Stimulated activated naive CD8-positive, alpha-beta T cell treated with anti-CD3 and anti-CD28 coated beads, Interleukin-15, amount 100 ng/mL, for 72 hours (primary cell): ENCODE results near the gene GINS3.
"Not testable (repeated sequence)": the region's sequence is repeated elsewhere in the genome, so short reads cannot be mapped to it uniquely, and the experiment has no call there.

Experiments used
- ATAC-seq: fragments of 150-1000 bp; cut with Tn5 transposase; 2 replicates; pipeline ENCODE4 v1.10.0; 2021; ENCODE audit warnings: mild to moderate bottlenecking, moderate library complexity
- DNase-seq, 2 donors: peaks; one replicate each; pipeline ENCODE4 v3.0.0; 2021 to 2022
- H3K27ac Mint-ChIP-seq, 2 donors: one replicate each; pipeline ENCODE4 v1.8.0; 2022; ENCODE audit warnings: mild to moderate bottlenecking in 2 of 2, mixed read lengths in 2 of 2, moderate library complexity in 2 of 2
- H3K27me3 Mint-ChIP-seq: one replicate; pipeline ENCODE4 v1.8.0; 2022; ENCODE audit warnings: mixed read lengths
- H3K4me1 Mint-ChIP-seq: one replicate; pipeline ENCODE4 v1.8.0; 2022; ENCODE audit warnings: mild to moderate bottlenecking, mixed read lengths
- H3K4me3 Mint-ChIP-seq, 2 donors: one replicate each; pipeline ENCODE4 v1.8.0; 2022; ENCODE audit warnings: mild to moderate bottlenecking in 2 of 2, mixed read lengths in 2 of 2, moderate library complexity in 1 of 2
- H3K9me3 Mint-ChIP-seq, 2 donors: one replicate each; pipeline ENCODE4 v1.8.0; 2022; ENCODE audit warnings: mixed read lengths in 2 of 2

Gene GINS3

DNA sequence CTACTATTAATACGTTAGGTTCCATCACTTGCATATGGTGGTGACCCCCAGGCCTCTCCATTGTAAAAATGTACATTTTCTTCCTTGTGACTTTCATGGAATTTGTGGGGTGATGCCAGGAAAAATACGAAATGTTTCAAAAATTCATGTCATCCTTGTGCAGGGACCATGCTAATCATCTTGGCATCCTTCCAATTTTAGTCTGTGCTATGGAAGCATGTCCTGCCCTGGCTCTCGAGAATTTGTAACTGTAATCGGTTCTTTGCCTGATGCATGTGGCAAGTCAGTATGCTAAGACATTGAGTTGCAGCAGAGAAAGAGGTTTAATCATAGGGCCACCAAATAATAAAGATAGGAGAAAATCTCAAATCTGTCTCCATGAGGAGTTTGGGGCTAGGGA lies 14.3 kb upstream of the GINS3 start:
- no peak overlapping the region for H3K4me3 Mint-ChIP-seq
- no peaks in the 10 kb centered on the region for H3K27me3 Mint-ChIP-seq
- H3K27ac Mint-ChIP-seq = no peak overlapping the region
- no peaks in the 10 kb centered on the region for H3K9me3 Mint-ChIP-seq
- ATAC-seq (no peak), DNase-seq (no peak)
- no peaks in the 10 kb centered on the region for H3K4me1 Mint-ChIP-seq

DNA sequence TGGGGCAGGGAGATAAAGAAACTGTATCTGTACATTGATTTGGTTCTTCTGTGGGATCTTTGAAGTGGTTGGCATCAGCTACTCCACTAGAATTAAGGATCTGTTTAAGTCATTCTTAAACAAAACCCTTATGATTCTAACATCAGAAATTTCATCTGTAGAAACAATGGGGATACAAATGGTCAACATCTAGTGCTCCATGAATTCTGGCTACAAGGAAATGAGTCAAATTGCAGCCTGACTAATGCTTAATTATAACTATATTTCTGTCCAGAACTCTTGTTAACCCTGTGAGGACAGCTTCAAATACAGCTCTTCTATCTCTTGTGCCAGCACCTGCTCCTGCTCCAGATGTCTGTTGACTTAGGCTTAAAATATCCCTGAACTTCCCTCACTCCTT lies 13.9 kb upstream of the GINS3 start:
- Mint-ChIP-seq H3K27ac (no peak overlapping the region), H3K9me3 (no peaks in the 10 kb centered on the region), H3K27me3 (no peaks in the 10 kb centered on the region), H3K4me1 (no peaks in the 10 kb centered on the region), H3K4me3 (no peak overlapping the region)
- DNase-seq = no peak
- no peak for ATAC-seq

DNA sequence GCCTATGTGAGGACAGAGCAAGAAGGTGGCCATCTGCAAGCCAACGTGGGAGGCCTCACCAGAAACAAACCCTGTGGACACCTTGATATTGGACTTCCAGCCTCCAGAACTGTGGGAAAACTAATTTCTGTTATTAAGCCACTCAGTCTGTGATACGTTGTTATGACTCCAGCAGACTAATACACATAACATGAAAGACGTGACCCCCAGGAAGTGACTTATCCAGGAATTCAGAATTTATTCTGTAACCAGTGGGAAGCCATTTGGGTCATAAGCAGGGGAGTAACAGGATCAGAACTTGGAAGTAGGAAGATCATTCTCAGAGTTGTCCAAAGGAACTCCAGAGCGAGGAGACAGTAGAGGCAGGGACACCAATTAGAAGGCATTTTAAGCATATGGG lies 12.5 kb upstream of the GINS3 start:
- no peaks in the 10 kb centered on the region for H3K9me3 Mint-ChIP-seq
- H3K27ac Mint-ChIP-seq = no peak overlapping the region
- DNase-seq = no peak
- H3K4me1 Mint-ChIP-seq = no peaks in the 10 kb centered on the region
- H3K4me3 Mint-ChIP-seq = no peak overlapping the region
- no peaks in the 10 kb centered on the region for H3K27me3 Mint-ChIP-seq
- ATAC-seq = no peak

DNA sequence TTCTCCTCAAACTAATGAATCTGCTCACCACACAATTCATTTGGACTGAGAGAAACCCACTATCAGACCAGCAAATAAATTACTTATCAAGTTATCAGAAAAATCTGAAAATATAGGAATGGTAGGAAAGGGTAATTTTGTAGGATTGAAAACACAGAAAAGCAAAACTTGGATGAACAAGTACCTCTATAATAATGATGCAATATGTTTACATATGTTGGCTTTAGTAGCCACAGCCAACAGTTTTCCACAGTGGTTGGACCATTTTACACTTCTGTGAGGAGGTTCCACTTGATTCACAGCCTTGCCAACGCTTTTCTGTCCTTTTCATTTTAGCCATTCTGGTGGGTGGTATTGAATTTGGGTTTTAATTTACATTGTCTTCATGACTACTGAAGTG lies 10.6 kb upstream of the GINS3 start:
- H3K27me3 Mint-ChIP-seq = no peaks in the 10 kb centered on the region
- H3K9me3 Mint-ChIP-seq = no peaks in the 10 kb centered on the region
- no peak for ATAC-seq
- no peaks in the 10 kb centered on the region for H3K4me1 Mint-ChIP-seq
- no peak overlapping the region for H3K27ac Mint-ChIP-seq
- DNase-seq = no peak
- H3K4me3 Mint-ChIP-seq = no peak overlapping the region

DNA sequence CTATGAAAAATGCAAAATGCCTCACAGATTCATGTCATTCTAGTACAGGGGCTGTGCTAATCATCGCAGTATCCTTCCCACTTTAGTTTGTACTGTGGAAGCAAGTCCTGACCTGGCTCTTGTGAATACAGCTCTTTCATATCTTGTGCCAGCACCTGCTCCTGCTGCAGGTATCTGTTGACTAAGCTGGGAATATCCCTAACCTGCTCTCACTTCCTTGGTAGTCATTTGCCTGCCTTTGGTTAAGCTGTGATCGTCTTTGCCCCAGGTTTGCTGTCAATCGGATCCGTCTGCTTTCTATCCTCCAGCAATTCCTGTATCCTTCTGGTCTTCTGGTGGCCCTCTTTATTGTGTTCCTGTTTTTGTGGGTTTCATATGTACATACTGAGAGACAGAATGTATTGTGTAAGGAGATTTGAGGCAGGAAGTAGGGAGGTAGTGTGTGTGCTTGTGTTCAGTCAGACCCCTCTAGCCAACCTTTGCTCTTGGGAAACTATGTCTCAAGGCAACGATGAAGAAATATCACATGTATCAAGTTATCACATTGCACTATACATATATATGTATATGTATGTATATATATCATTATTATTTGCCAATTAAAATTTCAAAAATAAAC lies 7.7 kb upstream of the GINS3 start:
- ATAC-seq (no peak), DNase-seq (no peak)
- no peaks in the 10 kb centered on the region for H3K9me3 Mint-ChIP-seq
- H3K4me3 Mint-ChIP-seq = no peak overlapping the region
- H3K27me3 Mint-ChIP-seq = no peaks in the 10 kb centered on the region
- H3K4me1 Mint-ChIP-seq = no peaks in the 10 kb centered on the region
- H3K27ac Mint-ChIP-seq = peak overlapping the region in 1 of 2 donors; percentile 72

DNA sequence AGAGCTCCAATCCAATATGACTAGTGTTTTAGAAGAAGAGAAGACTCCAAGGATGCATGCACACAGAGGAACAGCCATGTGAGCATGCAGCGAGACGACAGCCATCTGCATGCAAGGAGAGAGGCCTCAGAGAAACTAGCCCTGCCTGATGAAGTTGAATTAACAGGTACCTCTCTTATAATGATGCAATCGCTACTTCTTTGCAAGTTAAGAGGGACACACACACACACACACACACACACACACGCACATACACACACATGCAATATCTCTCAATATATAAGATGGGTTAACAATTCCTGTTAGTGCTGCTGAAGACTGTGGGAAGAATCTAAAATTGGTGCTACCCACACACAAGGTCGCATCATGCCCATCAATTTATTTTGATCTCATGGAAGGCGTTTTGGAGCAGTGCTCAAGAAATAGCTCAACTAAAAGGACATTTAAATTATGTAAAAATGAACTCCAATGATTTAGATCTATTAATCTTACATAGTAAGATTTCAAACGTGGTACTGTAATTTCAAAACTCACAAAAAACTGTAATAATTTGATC lies 7.0 kb upstream of the GINS3 start:
- Mint-ChIP-seq H3K4me1 (no peaks in the 10 kb centered on the region), H3K27ac (no peak overlapping the region), H3K27me3 (no peaks in the 10 kb centered on the region), H3K9me3 (no peaks in the 10 kb centered on the region), H3K4me3 (no peak overlapping the region)
- DNase-seq (no peak), ATAC-seq (no peak)

DNA sequence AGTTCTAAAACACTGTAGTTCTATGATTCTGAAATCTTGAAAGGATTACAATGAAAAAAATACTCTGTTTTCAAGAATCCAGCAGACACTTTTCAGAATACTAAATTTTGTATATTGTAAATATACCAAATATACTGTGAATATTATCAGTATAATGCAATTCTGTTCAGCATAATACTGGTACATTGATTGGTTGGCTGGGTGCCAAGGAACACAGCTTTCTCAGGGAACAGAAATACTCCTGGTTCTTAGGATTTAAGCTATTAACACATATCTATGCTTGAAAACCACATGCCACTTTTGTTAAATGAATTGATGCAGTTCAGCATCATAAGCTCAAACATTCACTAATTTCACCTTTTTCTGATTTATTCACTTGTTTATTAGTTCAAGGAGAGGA lies 2.5 kb upstream of the GINS3 start:
- peaks cover 10% of the 10 kb centered on the region for H3K4me1 Mint-ChIP-seq
- H3K27ac Mint-ChIP-seq = no peak overlapping the region
- H3K27me3 Mint-ChIP-seq = no peaks in the 10 kb centered on the region
- no peak for ATAC-seq
- no peak overlapping the region for H3K4me3 Mint-ChIP-seq
- DNase-seq = no peak
- H3K9me3 Mint-ChIP-seq = peaks cover 0 to 9% of the 10 kb centered on the region in 2 donors

DNA sequence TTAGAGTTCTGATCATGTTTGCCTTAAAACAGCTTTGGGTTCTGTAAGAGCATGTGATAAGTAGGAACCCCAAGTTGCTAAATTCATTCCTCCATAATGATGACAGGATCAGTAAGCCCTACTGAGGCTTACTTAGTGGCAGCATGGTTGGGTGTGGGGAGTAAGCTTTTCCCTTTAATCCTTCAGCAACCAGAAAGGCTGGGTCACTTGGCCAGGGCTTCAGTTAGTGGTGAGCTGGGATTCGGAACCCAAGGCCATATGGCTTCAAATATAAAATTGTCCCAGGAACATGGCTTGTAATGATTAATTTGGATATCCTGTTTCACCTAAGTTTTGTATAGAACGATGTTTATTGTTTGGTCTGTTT lies 850 bp downstream of the GINS3 start:
- no peak for ATAC-seq
- H3K4me3 Mint-ChIP-seq = peak overlapping the region; percentile 98
- H3K27ac Mint-ChIP-seq = peak overlapping the region; percentile 99
- H3K27me3 Mint-ChIP-seq = no peaks in the 10 kb centered on the region
- H3K9me3 Mint-ChIP-seq = peaks cover 0 to 9% of the 10 kb centered on the region in 2 donors
- peaks cover 11% of the 10 kb centered on the region for H3K4me1 Mint-ChIP-seq
- no peak for DNase-seq

DNA sequence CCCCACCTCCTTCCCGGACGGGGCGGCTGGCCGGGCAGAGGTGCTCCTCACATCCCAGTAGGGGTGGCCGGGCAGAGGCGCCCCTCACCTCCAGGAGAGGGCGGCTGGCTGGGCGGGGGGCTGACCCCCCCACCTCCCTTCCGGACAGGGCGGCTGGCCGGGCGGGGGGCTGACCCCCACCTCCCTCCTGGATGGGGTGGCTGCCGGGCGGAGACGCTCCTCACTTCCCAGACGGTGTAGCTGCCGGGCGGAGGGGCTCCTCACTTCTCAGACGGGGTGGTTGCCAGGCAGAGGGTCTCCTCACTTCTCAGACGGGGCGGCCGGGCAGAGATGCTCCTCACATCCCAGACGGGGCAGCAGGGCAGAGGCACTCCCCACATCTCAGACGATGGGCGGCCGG lies 4.6 kb downstream of the GINS3 start:
- not testable (repeated sequence) for H3K27ac Mint-ChIP-seq, H3K4me3 Mint-ChIP-seq, H3K27me3 Mint-ChIP-seq, H3K9me3 Mint-ChIP-seq, DNase-seq, ATAC-seq
- peaks cover 19% of the 10 kb centered on the region for H3K4me1 Mint-ChIP-seq

DNA sequence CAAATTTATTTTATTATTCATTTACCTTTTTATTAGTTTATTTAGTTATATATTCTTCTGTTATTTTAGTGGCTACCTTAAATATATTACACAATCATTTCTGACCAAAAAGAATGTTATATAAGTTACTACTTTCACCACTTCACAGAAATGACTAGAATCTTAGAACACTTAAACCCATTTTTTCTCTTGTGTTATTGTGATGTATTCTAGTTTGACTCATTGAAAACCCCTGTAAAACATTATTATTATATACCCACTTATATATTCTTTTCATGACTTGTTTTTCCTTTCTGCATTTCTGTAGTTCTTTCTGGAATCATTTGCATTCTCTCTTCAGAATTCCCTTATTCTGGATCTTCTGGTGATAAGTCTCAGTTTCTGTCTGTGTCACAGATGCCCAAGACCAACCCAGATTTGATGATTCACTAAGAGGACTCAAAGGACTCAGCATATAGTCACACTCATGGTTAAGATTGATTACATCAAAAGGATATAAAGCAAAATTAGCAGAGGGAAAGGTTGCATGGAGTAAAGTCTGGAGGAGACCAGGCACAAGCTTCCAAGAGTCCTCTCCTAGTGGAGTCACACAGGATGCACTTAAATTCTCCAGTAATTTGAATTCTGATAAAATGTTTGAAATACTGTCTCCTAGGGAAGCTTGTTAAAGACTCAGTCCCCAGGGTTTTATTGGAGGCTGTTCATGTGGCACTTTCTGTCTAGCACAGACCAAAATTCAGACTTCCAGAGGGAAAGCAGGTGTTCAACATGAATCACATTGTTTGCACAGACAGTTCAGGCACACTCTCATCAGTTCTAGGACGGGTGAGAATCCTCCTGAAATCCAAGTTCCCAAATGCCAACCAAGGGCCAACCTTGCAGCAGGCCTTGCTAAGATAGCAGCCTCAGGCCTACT lies 7.7 kb downstream of the GINS3 start:
- Mint-ChIP-seq H3K27ac (no peak overlapping the region), H3K4me1 (peaks cover 9% of the 10 kb centered on the region), H3K4me3 (no peak overlapping the region), H3K27me3 (no peaks in the 10 kb centered on the region), H3K9me3 (no peaks in the 10 kb centered on the region)
- DNase-seq = no peak
- no peak for ATAC-seq

DNA sequence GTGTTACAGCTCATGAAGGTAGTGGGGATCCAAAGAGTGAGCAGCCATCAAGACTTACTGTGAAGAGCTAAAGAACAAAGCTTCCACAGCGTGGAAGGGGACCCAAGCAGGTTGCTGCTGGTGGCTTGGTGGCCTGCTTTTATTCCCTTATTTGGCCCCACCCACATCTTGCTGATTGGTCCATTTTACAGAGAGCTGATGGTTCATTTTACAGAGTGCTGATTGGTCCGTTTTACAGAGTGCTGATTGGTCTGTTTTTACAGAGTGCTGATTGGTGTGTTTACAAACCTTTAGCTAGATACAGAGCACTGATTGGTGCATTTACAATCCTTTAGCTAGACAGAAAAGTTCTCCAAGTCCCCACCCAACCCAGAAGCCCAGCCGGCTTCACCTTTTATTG lies 9.0 kb downstream of the GINS3 start:
- not testable (repeated sequence) for H3K4me1 Mint-ChIP-seq, H3K27me3 Mint-ChIP-seq, DNase-seq, H3K4me3 Mint-ChIP-seq, H3K27ac Mint-ChIP-seq, H3K9me3 Mint-ChIP-seq, ATAC-seq

DNA sequence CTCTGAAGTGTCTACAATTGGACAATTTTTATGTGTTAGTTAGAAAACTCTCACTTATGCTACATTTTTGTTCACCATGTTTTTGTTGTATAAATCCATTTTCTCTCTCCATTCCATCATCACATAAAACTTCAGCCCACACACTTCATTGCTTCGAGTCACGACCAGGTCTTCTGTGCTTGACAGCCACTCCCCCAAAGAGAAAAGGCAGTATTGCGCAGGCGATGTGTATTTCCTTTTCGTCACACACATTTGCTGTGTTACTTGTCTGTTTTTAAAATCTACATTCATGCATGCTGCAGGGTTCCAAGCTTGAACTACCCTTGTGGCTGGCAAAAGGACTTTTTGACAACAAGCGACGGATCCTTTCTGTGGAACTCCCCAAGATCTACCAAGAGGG lies 10.5 kb downstream of the GINS3 start:
- no peaks in the 10 kb centered on the region for H3K27me3 Mint-ChIP-seq
- no peak for DNase-seq
- H3K4me3 Mint-ChIP-seq = no peak overlapping the region
- H3K9me3 Mint-ChIP-seq = no peaks in the 10 kb centered on the region
- peaks cover 9% of the 10 kb centered on the region for H3K4me1 Mint-ChIP-seq
- no peak overlapping the region for H3K27ac Mint-ChIP-seq
- no peak for ATAC-seq

DNA sequence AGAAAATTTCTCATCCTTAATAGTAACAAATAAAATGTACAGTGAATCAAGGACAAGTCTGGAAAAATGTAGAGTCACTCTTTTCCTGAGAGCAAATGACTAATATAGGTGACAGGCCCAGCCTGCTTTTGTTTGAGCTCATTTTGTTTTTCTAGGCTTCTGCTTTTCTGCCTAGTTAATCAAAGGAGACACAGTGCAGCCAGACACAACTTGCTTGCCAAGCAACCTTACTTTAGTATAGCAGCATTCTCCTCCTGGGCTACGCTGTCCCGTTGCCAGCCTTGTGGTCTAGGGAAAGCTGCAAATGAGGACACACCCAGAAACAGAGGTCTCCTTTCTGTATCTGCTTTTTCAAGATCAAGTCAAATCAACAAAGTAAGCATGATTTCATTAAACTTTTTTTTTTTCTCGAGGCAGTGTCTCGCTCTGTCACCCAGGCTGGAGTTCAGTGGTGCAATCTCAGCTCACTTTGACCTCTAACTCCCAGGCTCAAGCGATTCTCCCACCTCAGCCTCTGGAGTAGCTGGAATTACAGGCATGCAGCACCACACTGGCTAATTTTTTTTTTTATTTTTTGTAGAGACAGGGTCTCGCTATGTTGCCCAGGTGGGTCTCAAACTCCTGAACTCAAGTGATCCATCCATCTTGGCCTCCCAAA lies 17.2 kb downstream of the GINS3 start:
- Mint-ChIP-seq H3K9me3 (no peaks in the 10 kb centered on the region), H3K4me3 (no peak overlapping the region), H3K4me1 (no peaks in the 10 kb centered on the region), H3K27me3 (no peaks in the 10 kb centered on the region), H3K27ac (no peak overlapping the region)
- DNase-seq (no peak), ATAC-seq (no peak)

DNA sequence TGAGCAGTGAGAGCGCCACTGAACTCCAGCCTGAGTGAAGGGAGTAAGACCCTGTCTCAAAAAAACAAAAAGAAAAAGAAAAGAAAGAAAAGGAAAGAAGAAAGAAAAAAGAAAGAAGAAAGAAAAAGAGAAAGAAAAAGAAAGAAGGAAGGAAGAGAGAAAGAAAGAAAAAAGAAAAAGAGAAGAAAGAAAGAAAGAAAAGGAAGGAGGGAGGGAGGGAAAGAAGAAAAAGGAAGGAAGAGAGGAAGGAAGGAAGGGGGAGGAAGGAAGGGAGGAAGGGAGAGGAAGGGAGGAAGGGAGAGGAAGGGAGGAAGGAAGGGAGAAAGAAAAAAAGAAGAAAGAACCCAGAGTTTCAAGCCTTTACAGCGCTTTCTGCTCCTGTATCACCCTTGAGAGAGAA lies 19.1 kb downstream of the GINS3 start:
- Mint-ChIP-seq H3K27me3 (no peaks in the 10 kb centered on the region), H3K9me3 (no peaks in the 10 kb centered on the region), H3K4me1 (no peaks in the 10 kb centered on the region), H3K4me3 (no peak overlapping the region), H3K27ac (peak overlapping the region in 1 of 2 donors; percentile 30)
- DNase-seq (no peak), ATAC-seq (no peak)

DNA sequence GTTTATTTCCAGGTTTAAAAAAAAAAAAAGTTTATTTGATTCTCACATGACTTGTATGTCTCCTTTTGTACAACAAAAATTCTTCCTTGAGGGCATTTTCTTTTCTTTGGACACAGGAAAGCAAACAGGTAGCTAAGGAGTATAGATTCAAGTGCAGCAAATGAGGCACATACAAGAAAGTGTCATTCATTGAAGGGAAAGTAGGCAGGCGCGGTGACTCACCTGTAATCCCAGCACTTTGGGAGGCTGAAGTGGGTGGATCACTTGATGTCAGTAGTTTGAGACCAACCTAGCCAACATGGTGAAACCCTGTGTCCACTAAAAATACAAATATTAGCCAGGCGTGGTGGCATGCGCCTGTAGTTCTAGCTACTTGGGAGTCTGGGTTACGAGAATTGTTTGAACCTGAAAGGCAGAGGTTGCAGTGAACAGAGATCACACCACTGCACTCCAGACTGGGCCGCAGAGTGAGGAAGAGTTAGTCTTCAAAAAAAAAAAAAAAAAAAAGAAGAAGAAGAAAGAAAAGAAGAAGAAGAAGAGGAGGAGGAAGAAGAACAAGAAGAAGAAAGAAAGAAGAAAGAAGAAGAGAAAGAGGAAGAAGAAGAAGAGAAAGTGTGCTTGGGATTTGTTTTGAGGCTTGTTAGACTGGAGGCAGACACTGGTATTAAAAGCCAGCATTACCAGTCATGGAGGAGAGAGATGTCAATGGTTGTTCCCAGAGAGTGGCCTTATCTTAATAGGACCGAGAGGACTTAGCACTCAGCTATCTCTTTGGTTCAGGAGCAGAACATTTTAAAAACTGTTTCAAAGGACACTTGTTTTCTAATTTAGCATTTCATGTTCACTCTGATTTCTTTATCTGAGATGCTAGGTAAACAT lies 19.7 kb downstream of the GINS3 start:
- no peak overlapping the region for H3K4me3 Mint-ChIP-seq
- H3K27ac Mint-ChIP-seq = no peak overlapping the region
- no peaks in the 10 kb centered on the region for H3K9me3 Mint-ChIP-seq
- ATAC-seq = no peak
- no peaks in the 10 kb centered on the region for H3K27me3 Mint-ChIP-seq
- H3K4me1 Mint-ChIP-seq = no peaks in the 10 kb centered on the region
- no peak for DNase-seq
